Effector memory CD8-positive, alpha-beta T cell (primary cell): ENCODE results near the gene DOK5.

Source experiments
- ATAC-seq: fragments of 150-1000 bp; cut with Tn5 transposase; replicated peaks from 2 replicates; pipeline ENCODE4 v1.10.0; 2021; ENCODE audit warnings: mild to moderate bottlenecking, moderate library complexity
- DNase-seq, 3 experiments: peaks; one replicate each; pipeline ENCODE4 v3.0.0; 2021
- H3K27ac Mint-ChIP-seq, 2 donors: one replicate each; pipeline ENCODE4 v1.8.0; 2022; ENCODE audit warnings: mild to moderate bottlenecking in 2 of 2, mixed read lengths in 2 of 2, moderate library complexity in 2 of 2
- H3K27me3 Mint-ChIP-seq, 2 donors: one replicate each; pipeline ENCODE4 v1.8.0; 2022; ENCODE audit warnings: mixed read lengths in 2 of 2
- H3K36me3 Mint-ChIP-seq: one replicate; pipeline ENCODE4 v1.8.0; 2022; ENCODE audit warnings: mild to moderate bottlenecking, moderate library complexity, mixed read lengths; ENCODE audit not compliant: insufficient read depth
- H3K4me1 Mint-ChIP-seq, 2 donors: one replicate each; pipeline ENCODE4 v1.8.0; 2022; ENCODE audit warnings: low read depth in 2 of 2, mixed read lengths in 2 of 2
- H3K4me3 Mint-ChIP-seq, 2 donors: one replicate each; pipeline ENCODE4 v1.8.0; 2022; ENCODE audit warnings: mild to moderate bottlenecking in 2 of 2, mixed read lengths in 2 of 2, moderate library complexity in 2 of 2
- H3K9me3 Mint-ChIP-seq, 2 donors: one replicate each; pipeline ENCODE4 v1.8.0; 2022; ENCODE audit warnings: mixed read lengths in 2 of 2

DOK5 gene

GRCh38 chr20:54456423-54456822 lies 19.0 kb upstream of the DOK5 start:
- no peaks in the 10 kb centered on the region for H3K36me3 Mint-ChIP-seq
- peaks cover 3 to 12% of the 10 kb centered on the region in 2 donors for H3K9me3 Mint-ChIP-seq
- no peaks in the 10 kb centered on the region for H3K4me1 Mint-ChIP-seq
- no peak overlapping the region for H3K27ac Mint-ChIP-seq
- ATAC-seq (no peak), DNase-seq (no peak)
- no peak overlapping the region for H3K4me3 Mint-ChIP-seq
- H3K27me3 Mint-ChIP-seq: no peaks in the 10 kb centered on the region

GRCh38 chr20:54456961-54457360 lies 18.4 kb upstream of the DOK5 start:
- Mint-ChIP-seq H3K9me3 (peaks cover 3 to 12% of the 10 kb centered on the region in 2 donors), H3K36me3 (no peaks in the 10 kb centered on the region), H3K27me3 (no peaks in the 10 kb centered on the region), H3K4me3 (no peak overlapping the region), H3K4me1 (no peaks in the 10 kb centered on the region), H3K27ac (no peak overlapping the region)
- ATAC-seq: no peak
- no peak for DNase-seq

- H3K9me3 Mint-ChIP-seq: peaks cover 2 to 4% of the 10 kb centered on the region in 2 donors
- no peak overlapping the region for H3K27ac Mint-ChIP-seq
- H3K4me3 Mint-ChIP-seq: no peak overlapping the region
- DNase-seq (no peak), ATAC-seq (no peak)
- H3K4me1 Mint-ChIP-seq: no peaks in the 10 kb centered on the region
- H3K27me3 Mint-ChIP-seq: no peaks in the 10 kb centered on the region
- no peaks in the 10 kb centered on the region for H3K36me3 Mint-ChIP-seq
Observed at GRCh38 chr20:54458219-54458618, 17.2 kb upstream of the DOK5 start.

- DNase-seq (no peak), ATAC-seq (no peak)
- Mint-ChIP-seq H3K27ac (no peak overlapping the region), H3K4me1 (no peaks in the 10 kb centered on the region), H3K4me3 (no peak overlapping the region), H3K36me3 (no peaks in the 10 kb centered on the region), H3K9me3 (no peaks in the 10 kb centered on the region), H3K27me3 (no peaks in the 10 kb centered on the region)
Observed at GRCh38 chr20:54459279-54459678, 16.1 kb upstream of the DOK5 start.

- Mint-ChIP-seq H3K4me1 (no peaks in the 10 kb centered on the region), H3K4me3 (no peak overlapping the region), H3K27ac (no peak overlapping the region), H3K9me3 (peaks cover 0 to 7% of the 10 kb centered on the region in 2 donors), H3K27me3 (no peaks in the 10 kb centered on the region), H3K36me3 (no peaks in the 10 kb centered on the region)
- no peak for DNase-seq
- no peak for ATAC-seq
Observed at GRCh38 chr20:54464003-54464402, 11.4 kb upstream of the DOK5 start.

- Mint-ChIP-seq H3K27me3 (no peaks in the 10 kb centered on the region), H3K4me1 (no peaks in the 10 kb centered on the region), H3K4me3 (no peak overlapping the region), H3K27ac (no peak overlapping the region), H3K9me3 (peaks cover 0 to 7% of the 10 kb centered on the region in 2 donors), H3K36me3 (no peaks in the 10 kb centered on the region)
- ATAC-seq (no peak), DNase-seq (no peak)
Observed at GRCh38 chr20:54466127-54466526, 9.3 kb upstream of the DOK5 start.

- Mint-ChIP-seq H3K36me3 (no peaks in the 10 kb centered on the region), H3K4me1 (no peaks in the 10 kb centered on the region), H3K9me3 (peaks cover 0 to 13% of the 10 kb centered on the region in 2 donors), H3K27me3 (no peaks in the 10 kb centered on the region), H3K4me3 (no peak overlapping the region), H3K27ac (no peak overlapping the region)
- DNase-seq (no peak), ATAC-seq (no peak)
Observed at GRCh38 chr20:54467622-54468021, 7.8 kb upstream of the DOK5 start.

- DNase-seq (no peak), ATAC-seq (no peak)
- Mint-ChIP-seq H3K27ac (no peak overlapping the region), H3K9me3 (peaks cover 0 to 13% of the 10 kb centered on the region in 2 donors), H3K36me3 (no peaks in the 10 kb centered on the region), H3K4me3 (no peak overlapping the region), H3K4me1 (no peaks in the 10 kb centered on the region), H3K27me3 (no peaks in the 10 kb centered on the region)
Observed at GRCh38 chr20:54468082-54468481, 7.3 kb upstream of the DOK5 start.

- ATAC-seq: no peak
- no peak for DNase-seq
- Mint-ChIP-seq H3K36me3 (no peaks in the 10 kb centered on the region), H3K27me3 (peaks cover 11 to 12% of the 10 kb centered on the region in 2 donors), H3K4me3 (no peak overlapping the region), H3K4me1 (no peaks in the 10 kb centered on the region), H3K9me3 (peaks cover 0 to 15% of the 10 kb centered on the region in 2 donors), H3K27ac (no peak overlapping the region)
Observed at GRCh38 chr20:54469293-54469692, 6.1 kb upstream of the DOK5 start.

- H3K36me3 Mint-ChIP-seq: no peaks in the 10 kb centered on the region
- no peak overlapping the region for H3K4me3 Mint-ChIP-seq
- H3K27me3 Mint-ChIP-seq: peaks cover 18% of the 10 kb centered on the region in 2 donors
Observed at GRCh38 chr20:54469952-54470351, 5.4 kb upstream of the DOK5 start.

GRCh38 chr20:54470697-54471096 lies 4.7 kb upstream of the DOK5 start:
- Mint-ChIP-seq H3K4me3 (no peak overlapping the region), H3K27ac (no peak overlapping the region), H3K36me3 (no peaks in the 10 kb centered on the region), H3K27me3 (peaks cover 21 to 26% of the 10 kb centered on the region in 2 donors), H3K4me1 (no peaks in the 10 kb centered on the region), H3K9me3 (peaks cover 0 to 20% of the 10 kb centered on the region in 2 donors)
- ATAC-seq (no peak), DNase-seq (no peak)

More at GRCh38 chr20:54469952-54470351, 5.4 kb upstream of the DOK5 start:
- no peak for ATAC-seq
- no peaks in the 10 kb centered on the region for H3K4me1 Mint-ChIP-seq
- H3K27ac Mint-ChIP-seq: no peak overlapping the region
- DNase-seq: no peak
- peaks cover 0 to 20% of the 10 kb centered on the region in 2 donors for H3K9me3 Mint-ChIP-seq

- no peaks in the 10 kb centered on the region for H3K4me1 Mint-ChIP-seq
- ATAC-seq: no peak
- H3K36me3 Mint-ChIP-seq: no peaks in the 10 kb centered on the region
- no peak for DNase-seq
- H3K4me3 Mint-ChIP-seq: no peak overlapping the region
- H3K9me3 Mint-ChIP-seq: peaks cover 0 to 15% of the 10 kb centered on the region in 2 donors
- peaks cover 40 to 45% of the 10 kb centered on the region in 2 donors for H3K27me3 Mint-ChIP-seq
- no peak overlapping the region for H3K27ac Mint-ChIP-seq
Observed at GRCh38 chr20:54472607-54473006, 2.8 kb upstream of the DOK5 start.

GRCh38 chr20:54473340-54473739 lies 2.1 kb upstream of the DOK5 start:
- no peak for ATAC-seq
- Mint-ChIP-seq H3K9me3 (peaks cover 0 to 13% of the 10 kb centered on the region in 2 donors), H3K36me3 (no peaks in the 10 kb centered on the region), H3K4me1 (no peaks in the 10 kb centered on the region), H3K27ac (no peak overlapping the region), H3K4me3 (no peak overlapping the region), H3K27me3 (peaks cover 43 to 48% of the 10 kb centered on the region in 2 donors)
- DNase-seq: no peak

GRCh38 chr20:54474046-54474445 lies 1.3 kb upstream of the DOK5 start:
- Mint-ChIP-seq H3K4me3 (no peak overlapping the region), H3K27ac (no peak overlapping the region), H3K27me3 (peaks cover 43 to 48% of the 10 kb centered on the region in 2 donors)

GRCh38 chr20:54474866-54475265 lies 527 bp upstream of the DOK5 start:
- no peak overlapping the region for H3K27ac Mint-ChIP-seq
- H3K36me3 Mint-ChIP-seq: no peaks in the 10 kb centered on the region
- H3K27me3 Mint-ChIP-seq: peaks cover 43 to 56% of the 10 kb centered on the region in 2 donors
- H3K4me3 Mint-ChIP-seq: no peak overlapping the region
- H3K4me1 Mint-ChIP-seq: no peaks in the 10 kb centered on the region
- peaks cover 0 to 13% of the 10 kb centered on the region in 2 donors for H3K9me3 Mint-ChIP-seq
- DNase-seq: no peak
- no peak for ATAC-seq

More at GRCh38 chr20:54474046-54474445, 1.3 kb upstream of the DOK5 start:
- DNase-seq (no peak), ATAC-seq (no peak)
- H3K9me3 Mint-ChIP-seq: peaks cover 0 to 13% of the 10 kb centered on the region in 2 donors
- H3K36me3 Mint-ChIP-seq: no peaks in the 10 kb centered on the region
- H3K4me1 Mint-ChIP-seq: no peaks in the 10 kb centered on the region
